ENCODE measurements around the gene SCGN.

Gene SCGN

GRCh38 chr6:25655723-25656122, 3.7 kb downstream of the SCGN start:
- peaks cover 3% of the 10 kb centered on the region; the same call in 1 of the 2 replicates for H3K4me1 ChIP-seq (ENCODE audit: control insufficient read depth, insufficient read depth, low read length)
- no peaks in the 10 kb centered on the region for H3K9me3 ChIP-seq (ENCODE audit: control insufficient read depth, insufficient read depth, low read depth, low read length)
- TF ChIP-seq, protein P1, sequence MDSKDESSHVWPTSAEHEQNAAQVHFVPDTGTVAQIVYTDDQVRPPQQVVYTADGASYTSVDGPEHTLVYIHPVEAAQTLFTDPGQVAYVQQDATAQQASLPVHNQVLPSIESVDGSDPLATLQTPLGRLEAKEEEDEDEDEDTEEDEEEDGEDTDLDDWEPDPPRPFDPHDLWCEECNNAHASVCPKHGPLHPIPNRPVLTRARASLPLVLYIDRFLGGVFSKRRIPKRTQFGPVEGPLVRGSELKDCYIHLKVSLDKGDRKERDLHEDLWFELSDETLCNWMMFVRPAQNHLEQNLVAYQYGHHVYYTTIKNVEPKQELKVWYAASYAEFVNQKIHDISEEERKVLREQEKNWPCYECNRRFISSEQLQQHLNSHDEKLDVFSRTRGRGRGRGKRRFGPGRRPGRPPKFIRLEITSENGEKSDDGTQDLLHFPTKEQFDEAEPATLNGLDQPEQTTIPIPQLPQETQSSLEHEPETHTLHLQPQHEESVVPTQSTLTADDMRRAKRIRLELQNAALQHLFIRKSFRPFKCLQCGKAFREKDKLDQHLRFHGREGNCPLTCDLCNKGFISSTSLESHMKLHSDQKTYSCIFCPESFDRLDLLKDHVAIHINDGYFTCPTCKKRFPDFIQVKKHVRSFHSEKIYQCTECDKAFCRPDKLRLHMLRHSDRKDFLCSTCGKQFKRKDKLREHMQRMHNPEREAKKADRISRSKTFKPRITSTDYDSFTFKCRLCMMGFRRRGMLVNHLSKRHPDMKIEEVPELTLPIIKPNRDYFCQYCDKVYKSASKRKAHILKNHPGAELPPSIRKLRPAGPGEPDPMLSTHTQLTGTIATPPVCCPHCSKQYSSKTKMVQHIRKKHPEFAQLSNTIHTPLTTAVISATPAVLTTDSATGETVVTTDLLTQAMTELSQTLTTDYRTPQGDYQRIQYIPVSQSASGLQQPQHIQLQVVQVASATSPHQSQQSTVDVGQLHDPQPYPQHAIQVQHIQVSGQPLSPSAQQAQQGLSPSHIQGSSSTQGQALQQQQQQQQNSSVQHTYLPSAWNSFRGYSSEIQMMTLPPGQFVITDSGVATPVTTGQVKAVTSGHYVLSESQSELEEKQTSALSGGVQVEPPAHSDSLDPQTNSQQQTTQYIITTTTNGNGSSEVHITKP (tag by site-specific recombination; IDR thresholded peaks at IDR 0.05): peak; percentile 32; the same call in 1 of the 2 replicates
- TF ChIP-seq ZBTB44 (tag by site-specific recombination; IDR thresholded peaks at IDR 0.05): no peak
- no peaks in the 10 kb centered on the region for H3K36me3 ChIP-seq (ENCODE audit: control insufficient read depth in 2 of 2, insufficient read depth in 1 of 2, low read length in 2 of 2)
- no peak overlapping the region for H3K4me3 ChIP-seq (ENCODE audit: low read depth, low read length)
- H3K27ac ChIP-seq (ENCODE audit: extremely low read depth, low read depth, low read length): no peak overlapping the region
- CTCF ChIA-PET: interaction anchor here (0.9 kb wide), 2 partner anchors 15 to 54 kb away, joined by 3 to 4 read pairs; no protein-coding TSS in a partner anchor
- POLR2A ChIA-PET: no interaction called here

- TF ChIP-seq, protein P2, sequence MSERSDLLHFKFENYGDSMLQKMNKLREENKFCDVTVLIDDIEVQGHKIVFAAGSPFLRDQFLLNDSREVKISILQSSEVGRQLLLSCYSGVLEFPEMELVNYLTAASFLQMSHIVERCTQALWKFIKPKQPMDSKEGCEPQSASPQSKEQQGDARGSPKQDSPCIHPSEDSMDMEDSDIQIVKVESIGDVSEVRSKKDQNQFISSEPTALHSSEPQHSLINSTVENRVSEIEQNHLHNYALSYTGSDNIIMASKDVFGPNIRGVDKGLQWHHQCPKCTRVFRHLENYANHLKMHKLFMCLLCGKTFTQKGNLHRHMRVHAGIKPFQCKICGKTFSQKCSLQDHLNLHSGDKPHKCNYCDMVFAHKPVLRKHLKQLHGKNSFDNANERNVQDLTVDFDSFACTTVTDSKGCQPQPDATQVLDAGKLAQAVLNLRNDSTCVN (tag by site-specific recombination; optimal IDR thresholded peaks at IDR 0.05): no peak
- no peak for TF ChIP-seq ZNF707 (tag by site-specific recombination; IDR thresholded peaks at IDR 0.05)
- TF ChIP-seq, protein P3, sequence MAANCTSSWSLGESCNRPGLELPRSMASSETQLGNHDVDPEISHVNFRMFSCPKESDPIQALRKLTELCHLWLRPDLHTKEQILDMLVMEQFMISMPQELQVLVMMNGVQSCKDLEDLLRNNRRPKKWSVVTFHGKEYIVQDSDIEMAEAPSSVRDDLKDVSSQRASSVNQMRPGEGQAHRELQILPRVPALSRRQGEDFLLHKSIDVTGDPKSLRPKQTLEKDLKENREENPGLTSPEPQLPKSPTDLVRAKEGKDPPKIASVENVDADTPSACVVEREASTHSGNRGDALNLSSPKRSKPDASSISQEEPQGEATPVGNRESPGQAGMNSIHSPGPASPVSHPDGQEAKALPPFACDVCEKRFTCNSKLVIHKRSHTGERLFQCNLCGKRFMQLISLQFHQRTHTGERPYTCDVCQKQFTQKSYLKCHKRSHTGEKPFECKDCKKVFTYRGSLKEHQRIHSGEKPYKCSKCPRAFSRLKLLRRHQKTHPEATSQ (tag by site-specific recombination; IDR thresholded peaks at IDR 0.05): no peak
- TF ChIP-seq ZNF266 (tag by site-specific recombination; IDR thresholded peaks at IDR 0.05; ENCODE audit: low read depth): no peak
- no peak for TF ChIP-seq ZFHX2 (tag by site-specific recombination; conservative IDR thresholded peaks at IDR 0.05)
- no peak for TF ChIP-seq ZNF660 (tag by site-specific recombination; IDR thresholded peaks at IDR 0.05)
- TF ChIP-seq ZFP69B (tag by site-specific recombination; IDR thresholded peaks at IDR 0.05): no peak
- no peak for TF ChIP-seq GLI4 (tag by site-specific recombination; IDR thresholded peaks at IDR 0.05)
- Histone ChIP-seq H3K4me3 (ENCODE audit: low read depth, low read length) (no peak overlapping the region), H3K36me3 (ENCODE audit: control insufficient read depth in 2 of 2, insufficient read depth in 1 of 2, low read length in 2 of 2) (no peaks in the 10 kb centered on the region), H3K9me3 (ENCODE audit: control insufficient read depth, insufficient read depth, low read depth, low read length) (no peaks in the 10 kb centered on the region), H3K27ac (ENCODE audit: extremely low read depth, low read depth, low read length) (no peak overlapping the region), H3K4me1 (ENCODE audit: control insufficient read depth, insufficient read depth, low read length) (no peaks in the 10 kb centered on the region)
- POLR2A ChIA-PET: no interaction called here
- CTCF ChIA-PET: interaction anchor here (1.0 kb wide), 1 partner anchor 8 kb away, joined by 3 read pairs; no protein-coding TSS in a partner anchor
Measured at GRCh38 chr6:25659633-25660368, 7.8 kb downstream of the SCGN start.

DNA sequence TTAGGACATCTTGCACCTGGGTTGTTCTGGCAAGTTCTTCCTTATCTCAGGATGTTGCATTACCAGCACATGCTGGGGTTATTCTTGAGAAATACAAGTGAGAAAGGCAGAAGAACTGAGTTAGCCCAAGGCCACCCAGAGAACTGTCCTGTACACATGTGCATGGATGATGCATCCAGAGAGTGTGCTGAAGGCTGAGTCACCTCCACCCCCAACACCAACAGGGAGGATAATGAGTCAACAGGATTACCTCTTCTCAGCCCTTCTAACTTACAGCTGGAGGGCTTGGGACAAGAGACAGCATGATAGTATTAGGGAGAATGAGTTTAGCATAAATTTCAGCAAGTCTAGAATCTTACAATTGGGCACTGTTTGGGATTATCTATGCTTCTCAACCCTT, 8.5 kb downstream of the SCGN start:
- H3K4me1 ChIP-seq (ENCODE audit: control insufficient read depth, insufficient read depth, low read length): no peaks in the 10 kb centered on the region
- H3K4me3 ChIP-seq (ENCODE audit: low read depth, low read length): no peak overlapping the region
- H3K9me3 ChIP-seq (ENCODE audit: control insufficient read depth, insufficient read depth, low read depth, low read length): no peaks in the 10 kb centered on the region
- no peaks in the 10 kb centered on the region for H3K36me3 ChIP-seq (ENCODE audit: control insufficient read depth in 2 of 2, insufficient read depth in 1 of 2, low read length in 2 of 2)
- ChIA-PET CTCF (no interaction called here), POLR2A (no interaction called here)
- H3K27ac ChIP-seq (ENCODE audit: extremely low read depth, low read depth, low read length): no peak overlapping the region
- TF ChIP-seq, protein P1 (tag by site-specific recombination; IDR thresholded peaks at IDR 0.05): peak; percentile 16; the same call in 1 of the 2 replicates
- TF ChIP-seq SP7 (tag by site-specific recombination; IDR thresholded peaks at IDR 0.05): peak; percentile 32; the same call in 1 of the 2 replicates
- TF ChIP-seq, protein P4, sequence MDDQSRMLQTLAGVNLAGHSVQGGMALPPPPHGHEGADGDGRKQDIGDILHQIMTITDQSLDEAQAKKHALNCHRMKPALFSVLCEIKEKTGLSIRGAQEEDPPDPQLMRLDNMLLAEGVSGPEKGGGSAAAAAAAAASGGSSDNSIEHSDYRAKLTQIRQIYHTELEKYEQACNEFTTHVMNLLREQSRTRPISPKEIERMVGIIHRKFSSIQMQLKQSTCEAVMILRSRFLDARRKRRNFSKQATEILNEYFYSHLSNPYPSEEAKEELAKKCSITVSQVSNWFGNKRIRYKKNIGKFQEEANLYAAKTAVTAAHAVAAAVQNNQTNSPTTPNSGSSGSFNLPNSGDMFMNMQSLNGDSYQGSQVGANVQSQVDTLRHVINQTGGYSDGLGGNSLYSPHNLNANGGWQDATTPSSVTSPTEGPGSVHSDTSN (CRISPR knock-in tag; IDR thresholded peaks at IDR 0.05): no peak
- peak; percentile 49; the same call in 1 of the 2 replicates for TF ChIP-seq SCRT2 (tag by site-specific recombination; IDR thresholded peaks at IDR 0.05)
- no peak for TF ChIP-seq HOXD13 (CRISPR knock-in tag; IDR thresholded peaks at IDR 0.05; ENCODE audit: borderline replicate concordance)
- peak; percentile 39; the same call in 1 of the 2 replicates for TF ChIP-seq ZNF366 (tag by site-specific recombination; conservative IDR thresholded peaks at IDR 0.05)
- TF ChIP-seq ZNF596 (tag by site-specific recombination; IDR thresholded peaks at IDR 0.05): no peak
- 0 out of 2 replicates have a peak, but pooled peaks have one; percentile 42 for TF ChIP-seq ZFP37 (tag by site-specific recombination; IDR thresholded peaks at IDR 0.05)
